ENCODE measurements around the gene MYO10.

The MYO10 gene

DNA sequence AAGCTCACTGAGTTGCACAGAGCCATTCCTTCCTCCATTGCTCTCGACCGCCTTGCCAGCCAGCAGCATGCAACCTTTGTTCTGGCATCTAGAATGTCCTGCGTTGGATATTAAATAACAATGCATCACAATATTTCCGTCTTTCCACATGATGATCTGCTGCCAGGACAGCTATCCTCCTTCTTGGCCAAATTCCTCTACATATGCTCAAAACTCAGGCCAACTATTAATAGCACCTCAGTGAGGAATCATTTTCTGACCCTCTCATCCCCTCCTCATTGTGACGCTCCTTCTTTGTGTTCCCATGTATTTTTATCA is 128.6 kb downstream of the MYO10 start:
- TF ChIP-seq, protein P1, sequence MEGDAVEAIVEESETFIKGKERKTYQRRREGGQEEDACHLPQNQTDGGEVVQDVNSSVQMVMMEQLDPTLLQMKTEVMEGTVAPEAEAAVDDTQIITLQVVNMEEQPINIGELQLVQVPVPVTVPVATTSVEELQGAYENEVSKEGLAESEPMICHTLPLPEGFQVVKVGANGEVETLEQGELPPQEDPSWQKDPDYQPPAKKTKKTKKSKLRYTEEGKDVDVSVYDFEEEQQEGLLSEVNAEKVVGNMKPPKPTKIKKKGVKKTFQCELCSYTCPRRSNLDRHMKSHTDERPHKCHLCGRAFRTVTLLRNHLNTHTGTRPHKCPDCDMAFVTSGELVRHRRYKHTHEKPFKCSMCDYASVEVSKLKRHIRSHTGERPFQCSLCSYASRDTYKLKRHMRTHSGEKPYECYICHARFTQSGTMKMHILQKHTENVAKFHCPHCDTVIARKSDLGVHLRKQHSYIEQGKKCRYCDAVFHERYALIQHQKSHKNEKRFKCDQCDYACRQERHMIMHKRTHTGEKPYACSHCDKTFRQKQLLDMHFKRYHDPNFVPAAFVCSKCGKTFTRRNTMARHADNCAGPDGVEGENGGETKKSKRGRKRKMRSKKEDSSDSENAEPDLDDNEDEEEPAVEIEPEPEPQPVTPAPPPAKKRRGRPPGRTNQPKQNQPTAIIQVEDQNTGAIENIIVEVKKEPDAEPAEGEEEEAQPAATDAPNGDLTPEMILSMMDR (IDR thresholded peaks at IDR 0.05; ENCODE audit: low read depth, low read length) = no peak
- no peak overlapping the region for H3K4me3 ChIP-seq (replicated peaks in 1 of 2; ENCODE audit: low read depth in 2 of 2, low read length in 2 of 2)
- DNase-seq (ENCODE audit: low read depth in 2 of 2) = peak in 1 of 2 donors; percentile 47

DNA sequence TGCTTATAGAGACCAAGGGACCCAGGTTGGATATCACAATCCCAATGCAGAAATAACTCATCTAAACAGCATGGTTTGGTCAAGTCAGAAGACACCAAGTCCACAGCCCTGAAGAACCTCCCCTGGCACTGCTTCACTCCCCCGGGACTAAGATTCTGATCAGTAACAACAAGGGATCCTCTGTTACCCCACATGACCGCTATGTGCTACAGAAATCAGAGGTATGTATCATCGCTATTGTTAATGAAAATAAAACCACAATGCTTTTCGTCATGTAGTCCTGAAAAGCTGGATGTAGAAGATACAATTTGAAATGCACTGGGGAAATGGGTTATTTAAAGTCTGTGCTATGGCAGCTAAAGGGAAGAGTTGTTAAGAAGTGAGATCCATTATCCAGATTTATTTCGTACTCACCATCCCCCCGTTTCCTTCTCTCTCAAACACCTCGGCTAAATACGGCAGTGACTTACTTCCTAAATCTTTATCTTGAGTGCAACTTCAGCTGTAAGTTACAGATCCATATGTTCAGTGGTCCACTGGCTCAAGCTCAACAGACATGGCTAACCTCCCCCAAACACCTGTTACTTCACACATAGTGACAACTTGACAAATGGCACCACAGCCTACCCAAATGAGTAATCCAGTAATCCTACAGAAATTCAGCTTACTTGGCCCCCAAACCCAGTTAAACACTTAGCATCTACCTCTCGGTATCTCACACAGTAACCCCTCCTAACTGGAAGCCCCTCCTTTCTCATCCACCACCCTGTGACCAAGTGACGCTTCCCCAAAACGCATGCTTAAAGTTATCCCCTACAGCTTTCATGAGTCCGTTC is 129.2 kb downstream of the MYO10 start:
- TF ChIP-seq, protein P1 (IDR thresholded peaks at IDR 0.05; ENCODE audit: low read depth, low read length) = no peak
- DNase-seq (ENCODE audit: low read depth in 2 of 2) = no peak
- no peak overlapping the region for H3K4me3 ChIP-seq (replicated peaks in 1 of 2; ENCODE audit: low read depth in 2 of 2, low read length in 2 of 2)

DNA sequence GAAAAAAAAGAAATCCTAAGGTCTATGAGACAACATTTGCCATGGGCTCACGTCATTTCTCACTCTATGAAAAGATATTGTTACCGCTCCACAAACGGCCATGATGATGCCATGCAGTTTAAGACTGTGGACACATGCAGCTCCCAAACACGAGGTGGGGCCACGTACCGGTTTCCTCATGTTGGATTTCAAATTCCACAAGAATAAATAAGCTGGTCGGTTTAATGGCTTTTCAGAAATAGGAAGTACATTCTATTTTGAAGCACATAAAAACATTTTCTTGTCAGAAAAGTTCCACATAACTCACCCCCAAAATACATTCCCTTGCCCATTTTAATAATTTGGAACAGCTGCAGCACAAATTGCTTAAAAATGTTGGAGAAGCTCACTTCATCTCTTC is 130.6 kb downstream of the MYO10 start:
- H3K4me3 ChIP-seq (replicated peaks in 1 of 2; ENCODE audit: low read depth in 2 of 2, low read length in 2 of 2) = no peak overlapping the region
- DNase-seq (ENCODE audit: low read depth in 2 of 2) = no peak
- TF ChIP-seq, protein P1 (IDR thresholded peaks at IDR 0.05; ENCODE audit: low read depth, low read length) = no peak

GRCh38 chr5:16803831-16804230 is 132.3 kb downstream of the MYO10 start:
- H3K4me3 ChIP-seq (replicated peaks in 1 of 2; ENCODE audit: low read depth in 2 of 2, low read length in 2 of 2) = no peak overlapping the region
- TF ChIP-seq, protein P1 (IDR thresholded peaks at IDR 0.05; ENCODE audit: low read depth, low read length) = no peak
- no peak for DNase-seq (ENCODE audit: low read depth in 2 of 2)

- TF ChIP-seq, protein P1 (IDR thresholded peaks at IDR 0.05; ENCODE audit: low read depth, low read length) = no peak
- H3K4me3 ChIP-seq (replicated peaks in 1 of 2; ENCODE audit: low read depth in 2 of 2, low read length in 2 of 2) = no peak overlapping the region
- DNase-seq (ENCODE audit: low read depth in 2 of 2) = no peak
These were observed 135.6 kb downstream of the MYO10 start for GRCh38 chr5:16800477-16800876.

DNA sequence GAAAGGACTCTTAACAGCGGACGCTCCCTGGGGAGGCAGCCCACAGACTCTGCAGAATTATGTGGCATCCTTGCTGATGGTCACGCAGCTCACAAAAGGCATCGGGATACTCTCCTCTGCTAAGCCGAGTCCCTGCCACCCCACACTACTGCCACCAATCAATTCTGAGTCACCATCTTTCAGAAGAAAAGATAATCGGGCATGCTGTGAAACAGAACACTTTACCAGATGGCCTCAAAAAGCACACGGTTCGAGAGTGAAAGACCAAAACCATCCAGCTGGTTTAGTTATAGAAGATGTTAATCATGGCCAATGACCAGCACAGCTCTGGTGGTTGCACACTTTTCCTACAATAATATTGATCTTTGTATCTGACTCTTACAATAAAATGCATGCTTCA is 136.3 kb downstream of the MYO10 start:
- DNase-seq (ENCODE audit: low read depth in 2 of 2) = no peak
- TF ChIP-seq, protein P1 (IDR thresholded peaks at IDR 0.05; ENCODE audit: low read depth, low read length) = no peak
- H3K4me3 ChIP-seq (replicated peaks in 1 of 2; ENCODE audit: low read depth in 2 of 2, low read length in 2 of 2) = no peak overlapping the region

DNA sequence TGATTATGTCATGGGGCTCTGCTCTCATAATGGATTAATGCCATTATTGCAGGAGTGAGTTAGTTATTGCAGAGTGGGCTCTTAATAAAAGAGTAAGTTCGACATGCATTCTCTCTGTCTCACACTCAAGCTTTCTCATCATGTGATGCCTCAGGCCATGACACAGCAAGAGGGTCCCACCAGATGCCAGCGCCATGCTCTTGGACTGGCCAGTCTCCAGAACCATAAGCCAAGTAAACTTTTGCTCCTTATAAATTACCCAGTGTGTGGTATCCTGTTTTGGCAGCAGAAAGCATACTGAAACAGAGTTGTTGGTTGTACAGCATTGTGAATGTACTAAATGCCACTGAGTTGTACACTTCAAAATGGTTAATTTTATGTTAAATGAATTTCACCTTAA is 138.1 kb downstream of the MYO10 start:
- TF ChIP-seq, protein P1 (IDR thresholded peaks at IDR 0.05; ENCODE audit: low read depth, low read length) = no peak
- DNase-seq (ENCODE audit: low read depth in 2 of 2) = peak in 1 of 2 donors; percentile 42
- no peak overlapping the region for H3K4me3 ChIP-seq (replicated peaks in 1 of 2; ENCODE audit: low read depth in 2 of 2, low read length in 2 of 2)

All from cardiac fibroblast (primary cell).